SH-SY5Y (cell line): ENCODE measurements around the gene PLPPR5.

Source experiments
- GATA2 ChIP-seq: IDR thresholded peaks from 2 replicates; pipeline ENCODE4 v1.6.1; 2011; ENCODE audit warnings: mild to moderate bottlenecking, low read depth, low read length
- GATA3 ChIP-seq: IDR thresholded peaks from 2 replicates; pipeline ENCODE4 v1.6.1; 2011; ENCODE audit warnings: low read depth, mild to moderate bottlenecking, low read length, moderate library complexity

Gene PLPPR5

GRCh38 chr1:98910827-98911226, 93.8 kb downstream of the PLPPR5 start:
- TF ChIP-seq GATA3 = no peak
- TF ChIP-seq GATA2 = no peak

DNA sequence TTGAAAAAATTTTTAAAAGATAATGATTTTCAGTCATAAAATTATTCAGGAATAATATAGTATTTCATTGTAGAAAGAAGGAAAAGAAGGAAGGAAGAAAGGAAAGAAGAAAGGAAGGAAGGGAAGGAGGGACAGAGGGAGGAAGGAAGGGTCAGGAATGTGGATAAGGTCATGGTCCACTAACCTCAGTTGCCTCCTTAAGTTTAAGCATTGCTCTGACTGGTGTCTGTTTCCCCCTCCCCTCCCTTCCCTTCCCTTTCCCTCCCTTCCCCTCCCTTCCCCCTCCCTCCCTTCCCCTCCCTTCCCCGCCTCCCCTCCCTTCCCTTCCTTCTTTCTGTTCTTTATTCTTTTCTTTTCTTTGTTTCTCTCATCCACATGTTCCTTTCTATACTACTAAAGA, 95.7 kb downstream of the PLPPR5 start:
- no peak for TF ChIP-seq GATA3
- TF ChIP-seq GATA2 = no peak

GRCh38 chr1:98906809-98907208, 97.9 kb downstream of the PLPPR5 start:
- TF ChIP-seq GATA3 (no peak), GATA2 (no peak)

DNA sequence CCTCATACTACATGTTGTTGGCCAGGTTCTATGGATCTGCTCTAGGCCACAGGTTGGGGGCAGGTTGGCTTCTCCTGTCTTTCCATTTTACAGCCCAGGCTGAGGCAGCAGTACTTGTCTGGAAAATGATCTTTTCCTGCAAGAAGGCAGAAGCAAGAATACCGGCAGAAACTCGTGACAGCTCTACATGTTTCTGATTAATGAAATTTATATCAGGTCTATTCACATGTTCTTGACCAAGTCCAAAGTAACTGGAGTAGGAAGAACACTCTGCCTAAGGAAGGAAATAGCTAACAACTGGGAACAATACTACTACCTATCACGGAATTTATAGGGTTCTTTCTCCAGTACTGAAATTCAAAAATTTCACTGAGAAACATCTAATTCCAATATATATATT, 98.3 kb downstream of the PLPPR5 start:
- TF ChIP-seq GATA3 (no peak), GATA2 (no peak)

- TF ChIP-seq GATA2 (no peak), GATA3 (no peak)
These were observed 100.0 kb downstream of the PLPPR5 start for GRCh38 chr1:98904684-98905083.

DNA sequence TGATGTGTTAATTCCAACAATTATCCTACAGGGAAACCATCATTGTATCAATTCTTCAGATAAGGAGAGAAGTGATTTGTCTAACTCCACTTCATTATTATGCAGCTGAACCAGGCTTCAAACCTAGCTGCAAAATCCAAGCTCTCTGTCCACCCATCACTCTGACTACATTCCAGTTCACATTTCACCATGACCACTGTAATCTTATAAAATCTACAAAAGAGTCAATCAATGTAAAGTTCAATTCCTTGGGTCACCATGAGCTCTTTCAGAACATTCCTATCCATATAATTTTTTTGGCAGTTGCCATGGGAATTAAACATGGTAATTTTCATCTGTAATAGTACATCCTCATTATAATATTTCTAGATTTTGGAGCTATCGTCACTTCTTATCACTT, 100.9 kb downstream of the PLPPR5 start:
- TF ChIP-seq GATA3 (no peak), GATA2 (no peak)

- TF ChIP-seq GATA3 (no peak), GATA2 (no peak)
These were observed 101.4 kb downstream of the PLPPR5 start for GRCh38 chr1:98903261-98903660.

GRCh38 chr1:98898940-98899339, 105.7 kb downstream of the PLPPR5 start:
- TF ChIP-seq GATA3 = no peak
- TF ChIP-seq GATA2 = no peak

- no peak for TF ChIP-seq GATA2
- no peak for TF ChIP-seq GATA3
These were observed 107.2 kb downstream of the PLPPR5 start for GRCh38 chr1:98897479-98897878.

GRCh38 chr1:98896711-98897445, 107.8 kb downstream of the PLPPR5 start:
- no peak for TF ChIP-seq GATA2

DNA sequence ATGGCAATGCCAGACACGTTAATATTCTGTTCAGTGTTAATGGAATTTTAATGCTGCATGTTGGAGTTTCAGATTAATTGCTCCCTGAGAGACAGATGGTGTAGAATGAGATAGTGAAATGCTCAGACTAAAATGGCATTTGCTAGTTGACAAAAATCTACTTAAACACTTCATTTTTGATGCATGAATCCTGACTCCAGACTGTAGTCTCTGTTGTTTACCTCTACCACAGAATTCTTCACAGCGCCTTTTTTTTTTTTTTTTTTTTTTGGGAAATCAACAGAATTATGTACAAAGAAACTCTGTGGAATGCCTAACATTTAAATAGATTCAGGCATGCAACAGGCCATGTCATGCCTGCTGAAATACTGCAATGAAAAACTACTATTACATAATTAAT, 111.3 kb downstream of the PLPPR5 start:
- TF ChIP-seq GATA3 (no peak), GATA2 (no peak)

DNA sequence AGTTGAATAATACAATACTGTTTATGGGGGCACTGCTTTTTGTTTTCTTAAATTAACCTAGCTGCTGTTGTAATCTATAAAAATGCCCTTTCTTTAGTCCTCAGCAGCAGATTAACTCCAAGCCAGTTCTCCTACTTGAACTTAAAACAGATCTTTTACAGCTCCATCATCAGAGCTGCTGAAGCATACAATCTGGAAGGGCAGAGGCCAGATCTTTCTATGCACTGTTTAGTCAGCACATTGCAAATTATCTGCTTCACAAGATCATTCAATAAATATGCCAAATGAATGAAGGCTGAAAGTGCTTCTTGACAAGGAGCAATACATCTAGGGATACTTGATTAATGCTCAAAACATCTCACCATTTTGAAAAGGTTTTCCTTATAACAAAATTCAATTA, 115.8 kb downstream of the PLPPR5 start:
- no peak for TF ChIP-seq GATA2
- TF ChIP-seq GATA3 = no peak

- TF ChIP-seq GATA3 (no peak), GATA2 (no peak)
These were observed 117.2 kb downstream of the PLPPR5 start for GRCh38 chr1:98887507-98887906.

DNA sequence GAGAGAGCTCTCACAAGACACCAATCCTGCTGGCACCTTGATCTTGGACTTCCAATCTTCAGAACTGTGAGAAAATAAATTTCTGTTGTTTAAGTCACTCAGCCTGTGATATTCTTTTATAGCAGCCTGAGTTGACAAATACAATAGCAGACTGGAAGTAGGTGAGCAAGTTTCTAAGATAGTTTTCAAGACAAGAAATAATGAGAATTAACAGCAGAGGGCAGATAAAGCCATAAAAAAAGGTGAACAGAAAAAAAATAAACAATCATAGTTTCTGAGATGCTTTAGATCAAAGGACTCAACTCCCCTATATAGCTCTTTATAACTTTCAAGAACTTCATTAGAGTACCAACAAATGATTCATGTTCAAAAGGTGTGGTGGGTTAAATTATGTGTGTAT, 119.8 kb downstream of the PLPPR5 start:
- TF ChIP-seq GATA3 (no peak), GATA2 (no peak)

- no peak for TF ChIP-seq GATA2
- no peak for TF ChIP-seq GATA3
These were observed 122.8 kb downstream of the PLPPR5 start for GRCh38 chr1:98881901-98882300.

GRCh38 chr1:98874828-98875227, 129.8 kb downstream of the PLPPR5 start:
- TF ChIP-seq GATA3 (no peak), GATA2 (no peak)
